H1 (cell line): ENCODE measurements around the gene OR8B12. TPM values are rescaled to one million over a fixed set of nuclear protein-coding genes. Genes with fewer than 3 reads are reported as not detected.

Experiments used
- CHD7 ChIP-seq: fragments of 300-600 bp; sonication (generic); IDR thresholded peaks from 2 replicates; pipeline ENCODE4 v1.7.1; 2012; ENCODE audit warnings: low read length, moderate library complexity, mild to moderate bottlenecking, inconsistent platforms; ENCODE audit not compliant: insufficient replicate concordance
- NANOG ChIP-seq: IDR thresholded peaks from 2 replicates; pipeline ENCODE4 v1.6.1; 2011; ENCODE audit warnings: low read length, low read depth, mild to moderate bottlenecking, inconsistent platforms; ENCODE audit not compliant: insufficient read depth, poor library complexity, severe bottlenecking
- RBBP5 ChIP-seq: IDR thresholded peaks from 2 replicates; pipeline ENCODE4 v1.7.1; 2012; ENCODE audit warnings: low read depth, mild to moderate bottlenecking, inconsistent platforms, low read length, moderate library complexity, borderline replicate concordance
- TAF7 ChIP-seq: optimal IDR thresholded peaks from 2 replicates; pipeline ENCODE3; 2011; ENCODE audit warnings: low read depth, mild to moderate bottlenecking, inconsistent platforms, low read length, moderate library complexity, borderline replicate concordance
- polyA plus RNA-seq, 7 experiments: library from polyadenylated mRNA; depleted of rRNA in 3 of 7; stranded (reverse) in 5 of 7; unstranded in 2 of 7; fragments of >200 nt in 5 of 7; fragments of 200-250 nt in 2 of 7; gene quantifications; 1 replicate in 5 of 7; 2 replicates in 1 of 7; 4 replicates in 1 of 7; pipeline versions ENCODE4 v1.2.1 to v1.2.3, GENCODE V29; 2011 to 2013; ENCODE audit warnings: missing spikeins in 2 of 7, mixed read lengths in 2 of 7
- total RNA-seq: library from RNA; stranded (reverse); fragmentation: NEBNext Ultra II Directional; extraction: Animal tissue kit (Norgen Biotek cat#: 25700); gene quantifications from 2 replicates; pipeline ENCODE4 v1.2.1, GENCODE V29; 2021

Gene OR8B12
- total and polyA plus RNA-seq, 2 of the 8 experiments (the other 6 are each of a cell fraction or from before 2014, with no cell fraction given): not detected

GRCh38 chr11:124578761-124579160 is 35.3 kb upstream of the OR8B12 start (continued):
- no peak for TF ChIP-seq RBBP5
- no peak for TF ChIP-seq TAF7
- TF ChIP-seq NANOG: no peak
- no peak for TF ChIP-seq CHD7
